PFSK-1 (cell line): Measurements from ENCODE around the gene RPRD1B.

ENCODE experiments used
- SIN3A ChIP-seq: IDR thresholded peaks from 2 replicates; pipeline ENCODE4 v1.6.1; 2012; ENCODE audit warnings: mild to moderate bottlenecking, low read length, moderate library complexity, borderline replicate concordance; ENCODE audit not compliant: insufficient read depth
- TAF1 ChIP-seq: IDR thresholded peaks from 2 replicates; pipeline ENCODE4 v1.6.1; 2012; ENCODE audit warnings: low read length, control low read depth, borderline replicate concordance; ENCODE audit not compliant: insufficient read depth

GRCh38 chr20:38062890-38063289 lies 29.3 kb downstream of the RPRD1B start:
- TF ChIP-seq TAF1, result no peak
- no peak for TF ChIP-seq SIN3A
